Stimulated activated CD8-positive, alpha-beta memory T cell treated with anti-CD3 and anti-CD28 coated beads, Interleukin-2, amount 100 ng/mL, for 48 hours (primary cell): ENCODE measurements around the gene DUSP15.
A peak's percentile ranks its signal among the peaks of the same experiment; 100 is the strongest.

Experiments
- DNase-seq, 2 donors: peaks; one replicate each; pipeline ENCODE4 v3.0.0-alpha.2; 2020; ENCODE audit warnings: low read depth in 2 of 2

Gene DUSP15

DNA sequence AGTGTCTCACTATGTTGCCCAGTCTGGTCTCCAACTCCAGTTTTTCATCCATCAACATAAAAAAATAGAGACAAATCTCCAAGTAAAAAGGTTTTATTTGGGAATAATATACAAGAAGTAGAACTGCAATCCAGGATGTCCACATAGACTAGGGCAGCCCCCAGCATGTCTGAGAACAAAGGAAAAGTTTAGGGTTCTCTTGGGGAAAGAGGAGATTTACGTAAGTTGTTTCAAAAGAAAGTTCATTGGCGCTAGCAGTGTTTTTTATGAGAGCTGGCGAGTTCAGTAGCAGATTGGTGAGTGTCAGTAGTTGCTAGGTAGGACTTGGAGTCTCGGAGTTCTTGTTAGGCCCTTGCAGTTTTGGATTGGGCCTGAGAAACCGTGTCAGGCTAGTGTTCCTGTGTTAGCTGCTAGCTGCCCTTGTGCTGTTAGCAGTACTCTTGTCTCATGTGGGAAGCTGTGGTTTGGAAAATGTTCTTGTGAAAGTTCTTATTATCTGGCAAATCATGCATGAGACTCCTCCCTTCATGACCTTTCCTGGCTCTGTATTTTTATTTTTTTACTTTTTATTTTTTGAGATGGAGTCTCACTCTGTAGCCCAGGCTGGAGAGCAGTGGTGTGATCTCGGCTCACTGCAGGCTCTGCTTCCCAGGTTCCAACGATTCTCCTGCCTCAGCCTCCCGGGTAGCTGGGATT, 24.8 kb upstream of the DUSP15 start:
- no peak for DNase-seq

DNA sequence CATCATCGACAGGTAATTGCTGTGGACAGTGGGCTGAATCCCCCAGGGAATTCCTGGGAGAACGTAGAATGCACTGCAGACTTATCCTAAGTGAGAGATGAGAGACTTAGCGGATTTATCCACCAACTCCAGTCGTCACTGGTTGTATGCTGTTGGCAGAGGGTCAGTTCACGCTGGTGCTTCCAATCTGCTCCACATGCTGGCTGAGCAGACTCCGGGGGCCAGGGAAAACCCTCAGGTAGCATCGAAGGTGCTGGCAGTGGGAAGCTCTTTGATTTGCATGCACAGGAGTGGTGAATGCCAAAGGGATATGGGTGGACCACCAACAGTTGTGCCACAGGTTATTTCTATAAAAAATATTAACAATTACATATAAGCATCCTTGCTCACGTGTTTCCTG, 20.3 kb upstream of the DUSP15 start:
- DNase-seq, result no peak

DNA sequence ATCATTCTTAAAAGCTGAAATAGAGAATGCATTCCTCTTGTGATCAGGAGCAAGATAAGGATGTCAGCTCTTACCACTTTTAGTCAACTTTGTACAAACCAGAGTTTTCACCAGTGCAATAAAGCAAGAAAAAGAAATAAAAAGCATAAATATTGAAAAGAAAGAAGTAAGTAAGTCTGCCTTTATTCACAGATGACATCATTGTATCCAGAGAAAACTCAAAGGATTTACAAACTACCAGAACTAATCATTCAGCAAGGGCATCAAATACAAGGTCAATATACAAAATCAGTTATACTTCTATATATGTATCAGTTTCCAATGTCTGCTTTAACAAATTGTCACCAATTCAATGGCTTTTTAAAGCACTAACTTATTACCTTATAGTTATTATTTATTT, 13.5 kb upstream of the DUSP15 start:
- no peak for DNase-seq

DNA sequence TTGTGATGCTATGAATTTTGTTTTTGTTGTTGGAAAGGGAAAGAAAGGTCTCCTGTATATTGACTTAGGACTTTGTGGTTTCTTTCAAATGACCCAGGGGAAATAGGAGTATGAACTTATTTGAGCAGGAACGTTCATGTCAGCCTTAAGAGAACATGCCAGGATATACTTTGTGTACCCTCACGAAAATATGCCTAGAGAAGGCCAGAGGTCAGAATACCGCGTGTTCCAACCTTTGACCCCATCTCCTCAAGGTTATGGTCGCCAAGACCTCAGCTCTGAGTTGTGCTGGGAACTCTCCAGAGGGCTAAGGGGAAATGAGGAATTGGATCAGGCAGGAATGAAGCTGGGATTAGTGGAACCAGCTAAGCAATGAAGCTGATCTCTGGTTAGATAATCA, 11.6 kb upstream of the DUSP15 start:
- no peak for DNase-seq

DNA sequence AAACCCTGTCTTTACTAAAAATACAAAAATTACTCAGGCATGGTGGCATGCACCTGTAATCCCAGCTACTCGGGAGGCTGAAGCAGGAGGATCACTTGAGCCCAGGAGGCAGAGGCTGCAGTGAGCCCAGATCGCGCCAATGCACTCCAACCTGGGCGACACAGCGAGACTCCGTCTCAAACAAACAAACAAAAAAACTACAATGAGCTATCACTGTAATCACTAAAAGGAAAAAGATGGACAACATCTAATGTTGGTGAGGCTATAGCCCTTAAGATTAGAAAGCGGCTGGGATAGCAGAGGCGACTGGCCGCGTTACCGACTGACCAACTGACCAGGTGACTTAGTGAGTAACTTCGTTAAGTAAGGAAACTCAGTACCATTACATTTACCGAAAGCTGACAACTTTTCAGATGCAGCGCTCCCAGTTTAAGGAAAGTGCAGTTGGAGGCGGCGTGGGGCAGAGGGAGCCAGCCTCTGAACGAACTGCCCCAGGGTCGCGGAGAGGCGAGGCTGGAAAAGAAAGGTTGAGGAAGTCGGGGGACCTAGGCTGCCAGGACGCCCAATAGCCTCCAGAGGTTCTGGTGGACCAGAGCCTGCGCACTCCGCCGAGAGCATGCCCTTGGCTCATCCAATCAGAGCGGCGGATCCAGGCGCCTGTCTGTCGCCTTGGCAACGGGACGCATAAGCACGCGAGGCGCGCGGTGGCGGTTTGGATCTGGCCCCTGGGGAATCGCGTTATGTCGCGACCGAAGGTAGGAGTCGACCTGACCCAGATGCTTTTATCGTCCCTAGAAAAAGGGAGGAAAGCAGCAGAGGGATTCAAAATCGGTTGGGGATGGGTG, 9.0 kb upstream of the DUSP15 start:
- DNase-seq, result peak; percentile 76 to 79

DNA sequence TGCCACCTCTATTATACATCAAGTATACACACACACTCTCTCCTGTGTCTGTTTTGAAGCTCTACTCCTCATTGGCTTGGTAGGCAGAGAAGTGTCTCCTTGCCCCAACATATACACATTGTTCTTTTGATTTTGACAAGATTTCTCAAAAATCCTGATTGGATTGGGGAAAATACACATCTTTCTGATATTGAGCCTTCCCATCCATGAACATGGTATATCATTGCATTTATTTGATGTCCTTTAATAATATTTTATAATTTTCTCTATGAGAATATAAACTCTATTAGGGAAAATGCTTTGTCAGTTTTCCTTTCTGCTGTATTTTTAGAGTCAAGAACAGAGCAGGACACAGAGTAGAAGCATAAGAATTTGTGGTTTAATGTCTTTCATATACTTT, 7.4 kb upstream of the DUSP15 start:
- DNase-seq, result no peak

DNA sequence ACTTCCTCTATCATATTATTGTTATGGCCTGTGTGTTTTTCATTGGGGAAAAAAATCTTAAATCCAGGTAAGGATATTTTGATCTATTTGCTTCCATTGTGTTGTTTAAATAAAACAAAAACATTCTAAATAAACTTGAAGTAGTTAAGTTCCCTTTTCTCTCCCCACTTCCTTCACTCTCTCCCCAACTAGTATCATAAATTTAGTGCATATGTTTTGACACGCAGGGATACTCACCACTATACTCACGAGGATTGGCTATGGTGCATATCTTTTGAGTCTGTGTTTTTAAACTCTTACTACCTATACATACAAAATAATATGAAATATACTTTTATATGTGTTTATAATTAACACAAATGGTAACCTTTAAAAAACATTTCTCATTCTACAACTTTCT, 5.3 kb upstream of the DUSP15 start:
- DNase-seq, result no peak

DNA sequence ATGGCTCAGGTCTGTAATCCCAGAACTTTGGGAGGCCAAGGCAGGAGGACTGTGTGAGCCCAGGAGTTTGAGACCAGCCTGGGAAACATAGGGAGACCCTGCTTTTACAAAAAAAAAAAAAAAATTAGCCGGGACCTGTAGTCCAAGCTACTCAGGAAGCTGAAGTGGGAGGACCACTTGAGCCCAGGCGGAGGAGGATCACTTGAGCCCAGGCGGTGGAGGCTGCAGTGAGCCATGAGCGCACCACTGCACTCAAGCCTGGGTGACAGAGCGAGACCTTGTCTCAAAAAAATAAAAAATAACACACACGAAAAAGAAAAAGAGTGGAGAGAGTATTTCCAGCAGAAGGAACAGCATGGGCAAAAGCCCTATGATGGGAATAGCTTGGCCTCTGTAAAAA, 2.1 kb upstream of the DUSP15 start:
- DNase-seq, result no peak

DNA sequence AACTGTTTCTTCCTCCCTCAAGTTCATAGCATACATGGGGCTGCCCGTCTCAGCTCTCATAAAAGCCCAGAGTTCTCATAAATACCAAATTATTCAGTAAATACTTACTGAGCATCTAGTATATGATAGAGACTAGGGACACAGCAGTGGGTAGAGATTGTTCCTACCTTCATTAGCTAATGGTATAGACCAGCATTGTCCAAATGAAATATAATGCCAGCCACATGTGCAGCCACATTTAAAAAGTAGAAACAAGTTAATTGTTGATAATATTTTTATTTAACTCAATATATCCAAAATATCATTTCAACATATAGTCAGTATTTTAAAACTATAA, 1.3 kb upstream of the DUSP15 start:
- no peak for DNase-seq

DNA sequence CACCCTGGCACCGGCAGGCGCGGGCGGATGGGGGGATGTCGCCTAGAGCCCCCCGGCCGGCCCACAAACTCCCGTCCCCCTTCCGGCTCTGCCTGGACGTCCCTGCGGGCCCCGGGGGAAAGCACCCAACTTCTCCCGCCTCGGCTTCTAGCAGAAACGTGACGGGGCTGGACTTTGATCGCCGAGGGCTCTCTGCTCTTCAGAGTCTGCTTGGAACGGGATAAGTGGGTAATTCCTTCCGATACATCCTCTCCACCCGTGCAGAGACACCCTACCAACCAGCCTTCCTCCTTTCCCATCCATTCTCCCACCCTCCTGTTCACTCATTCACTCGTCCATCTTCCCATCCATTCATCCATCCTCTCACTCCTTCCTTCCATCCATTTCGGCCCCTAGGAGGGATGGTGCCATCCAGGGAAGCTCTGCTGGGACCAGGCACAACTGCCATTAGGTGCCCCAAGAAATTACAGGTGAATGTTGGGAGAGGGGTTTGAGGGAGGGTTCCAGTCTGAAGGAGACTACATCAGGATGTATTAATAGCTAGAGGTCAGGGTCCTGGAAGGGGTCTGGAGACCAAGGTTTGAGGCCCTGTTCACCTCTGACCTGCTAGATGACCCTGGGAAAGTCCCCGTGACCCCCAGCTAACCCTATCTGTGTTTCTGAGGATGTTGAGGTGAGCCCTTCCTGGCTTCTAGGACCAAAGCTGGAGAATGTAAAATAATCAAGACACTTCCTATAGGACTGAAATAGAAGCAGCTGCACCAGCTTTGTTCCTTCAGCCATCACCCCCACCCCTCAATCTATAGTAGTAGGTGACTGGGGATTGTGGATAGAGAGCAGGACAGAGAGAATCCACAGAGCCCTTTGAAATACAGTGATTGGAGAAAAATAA, 645 bp upstream of the DUSP15 start:
- DNase-seq, result no peak

DNA sequence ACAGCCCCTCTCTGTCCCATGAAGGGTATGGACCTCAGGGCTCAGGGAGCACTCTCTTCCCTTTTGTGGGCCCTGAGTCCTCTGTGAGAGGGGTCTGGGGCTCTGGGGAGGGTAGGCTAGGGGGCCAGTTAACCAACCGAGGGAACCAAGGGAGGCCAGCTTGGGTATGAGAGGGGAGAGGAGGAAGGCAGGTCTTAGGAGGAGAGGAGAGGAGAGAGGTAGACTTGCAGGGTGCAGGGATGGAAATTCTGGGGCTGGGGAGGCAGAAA, 720 bp downstream of the DUSP15 start:
- DNase-seq, result no peak

DNA sequence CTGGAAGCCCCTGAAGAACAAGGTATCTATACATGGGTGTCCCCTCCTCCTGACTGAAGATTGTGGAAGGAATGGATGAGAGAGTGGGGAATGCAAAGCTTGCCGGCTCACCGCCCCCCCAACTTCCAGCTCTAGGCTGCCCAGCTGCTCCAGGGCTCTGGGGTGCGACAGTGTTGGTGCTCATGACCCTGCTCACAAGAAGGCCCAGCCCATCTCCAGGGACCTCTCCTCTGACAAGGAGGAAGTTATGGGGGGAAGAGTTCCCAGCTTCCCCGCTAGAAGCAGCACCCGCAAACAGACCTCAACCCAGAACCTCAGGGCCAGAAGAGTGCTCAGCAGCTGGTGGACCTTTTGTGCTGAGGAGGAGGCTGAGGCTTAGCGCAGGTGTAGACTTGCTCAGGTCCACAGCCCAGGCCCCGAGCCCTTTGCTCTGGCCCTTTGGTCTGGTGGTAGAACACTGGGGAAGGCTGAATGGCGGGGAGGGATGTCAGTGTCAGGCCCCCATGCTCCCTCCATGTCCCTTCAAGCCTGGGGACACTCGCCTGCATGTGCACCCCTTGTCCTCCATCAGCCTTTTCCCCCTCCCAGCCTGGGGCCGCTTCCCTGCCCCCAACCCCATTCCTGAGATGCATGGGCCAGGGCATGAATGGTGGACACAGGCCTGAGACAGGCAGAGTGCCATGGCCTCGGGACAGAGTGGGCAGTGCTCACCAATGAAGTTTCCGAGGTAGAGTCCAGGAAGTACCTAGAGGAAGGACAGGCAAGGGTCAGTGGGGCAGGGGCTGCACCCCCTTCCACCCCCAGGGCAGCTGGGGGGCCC, 1.3 kb downstream of the DUSP15 start:
- DNase-seq, result no peak

DNA sequence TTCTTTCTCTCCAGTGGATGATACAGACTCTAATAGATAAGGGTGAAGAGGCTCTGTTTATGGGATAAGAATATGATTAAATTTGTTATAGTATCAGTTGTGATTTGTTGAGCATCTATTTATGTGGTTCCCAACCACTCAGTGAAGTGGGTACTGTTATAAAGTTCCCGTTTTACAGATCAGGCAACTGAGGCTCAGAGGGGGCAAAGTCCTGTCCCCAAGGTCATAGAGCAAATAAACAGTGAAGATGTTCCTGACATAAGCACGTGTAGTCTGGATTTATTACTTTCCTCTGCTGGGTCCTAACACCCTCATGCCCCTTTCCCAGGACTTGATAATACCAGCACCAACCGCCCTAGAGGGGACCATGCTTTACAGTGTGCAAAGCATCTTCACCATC, 4.1 kb downstream of the DUSP15 start:
- DNase-seq, result no peak

DNA sequence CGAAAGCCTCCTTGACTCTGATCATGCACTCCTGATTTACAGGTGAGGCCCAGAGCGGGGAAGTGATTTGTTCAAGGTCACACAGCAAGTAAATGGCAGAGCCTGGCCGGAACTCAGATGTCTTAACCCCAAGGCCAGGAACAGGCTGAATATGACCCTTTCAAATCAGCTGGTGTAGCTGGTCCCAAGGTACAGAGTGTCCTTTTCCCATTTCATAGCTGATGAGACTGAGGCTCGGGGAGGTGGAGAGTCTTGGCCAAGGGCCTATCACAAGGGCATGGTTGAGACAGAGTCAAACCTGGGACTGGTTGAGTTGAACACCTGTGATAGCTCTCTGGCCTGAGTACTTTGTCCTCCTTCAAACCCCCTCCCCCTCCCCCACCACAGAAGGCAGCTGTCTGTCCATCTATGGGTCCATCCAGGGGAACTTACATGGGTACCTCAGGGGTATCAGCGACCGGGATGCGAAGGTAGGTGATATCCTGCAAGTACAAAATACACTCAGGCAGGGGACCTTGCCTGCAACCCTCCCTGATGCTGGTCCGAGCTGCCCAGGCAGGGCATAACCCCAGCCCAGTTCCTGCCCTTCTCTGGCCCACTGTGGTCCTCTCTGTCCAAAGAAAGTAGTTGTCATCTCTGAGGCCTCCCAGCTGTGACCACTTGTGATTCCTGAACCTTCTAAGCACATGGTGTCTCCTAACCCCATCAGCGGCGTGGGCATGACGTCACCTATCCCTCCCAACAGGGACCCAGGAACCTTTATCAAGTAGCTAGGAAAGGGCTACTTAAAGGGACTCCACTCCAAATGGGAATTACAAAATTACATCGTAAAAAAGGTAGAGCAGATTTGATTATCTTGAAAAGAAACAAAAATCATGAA, 5.6 kb downstream of the DUSP15 start:
- DNase-seq, result no peak

DNA sequence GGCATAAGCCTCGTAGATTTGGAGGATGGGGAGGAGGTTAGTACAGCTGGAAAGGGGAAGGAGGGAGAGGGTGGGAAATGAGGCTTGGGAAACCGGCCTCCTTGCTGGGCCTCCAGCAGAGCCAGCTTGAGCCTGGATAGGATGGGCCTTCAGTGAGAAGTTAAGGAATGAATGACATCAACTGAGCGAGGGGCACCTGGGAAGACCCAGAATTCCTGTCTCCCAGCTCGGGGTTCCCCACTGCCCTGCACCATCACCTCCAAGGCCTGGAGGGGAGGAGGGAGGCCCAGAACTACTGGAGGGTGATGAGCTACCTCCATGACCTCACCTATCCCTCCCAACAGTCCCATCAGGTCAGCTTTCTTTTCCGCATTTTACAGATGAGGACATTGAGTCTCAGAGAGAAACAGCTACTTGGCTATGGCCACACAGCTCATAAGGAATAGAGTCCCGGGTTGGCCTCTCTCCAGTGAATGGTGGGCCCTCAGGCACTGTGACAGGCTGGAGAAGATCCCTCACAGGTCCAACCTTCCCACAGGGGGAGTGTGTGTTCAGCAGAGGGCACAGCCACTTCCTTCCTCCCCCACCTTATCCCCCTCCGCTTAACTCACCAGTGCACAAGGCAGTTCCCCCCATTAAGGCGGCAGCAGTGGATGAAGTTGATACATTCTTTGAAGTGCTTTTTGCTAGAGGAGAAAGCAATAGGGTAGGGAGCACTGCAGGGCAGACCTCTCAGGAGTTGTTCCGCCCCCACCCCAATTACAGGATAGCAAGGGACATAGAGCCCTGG, 6.8 kb downstream of the DUSP15 start:
- no peak for DNase-seq

DNA sequence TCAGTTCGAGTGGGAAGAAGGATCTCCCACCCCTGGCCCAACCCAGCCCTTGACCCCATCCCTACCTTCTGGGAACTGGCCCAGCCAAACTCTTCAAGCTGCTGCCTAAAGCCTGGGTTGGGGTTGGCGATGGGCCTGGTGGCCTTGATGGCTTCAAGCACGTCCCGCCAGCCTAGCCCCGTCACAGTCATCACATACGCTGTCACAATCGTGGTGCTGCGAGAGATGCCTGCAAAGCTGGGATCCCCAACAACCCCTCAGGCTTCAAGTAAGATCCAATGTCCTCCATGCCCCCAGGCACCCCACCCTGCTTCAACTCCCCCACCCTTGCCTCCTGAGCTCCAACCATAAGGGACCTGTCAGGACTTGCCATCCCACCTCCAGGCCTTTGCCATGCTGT, 7.8 kb downstream of the DUSP15 start:
- DNase-seq, result no peak

DNA sequence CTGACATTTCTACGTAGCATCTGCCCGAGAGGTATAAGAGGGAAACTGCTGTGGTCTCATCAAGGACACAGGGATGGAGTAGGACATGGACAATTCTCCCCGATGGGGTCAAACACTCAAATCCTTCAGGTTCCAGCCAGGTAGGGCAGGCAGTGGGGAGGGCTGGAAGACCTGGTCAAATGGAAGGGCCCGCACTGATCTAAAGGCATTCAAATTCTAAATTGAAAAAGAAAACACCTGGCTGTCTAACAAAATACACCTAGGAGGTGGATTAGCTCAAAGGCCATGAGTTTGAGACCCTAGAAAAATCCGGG, 8.2 kb downstream of the DUSP15 start:
- no peak for DNase-seq

DNA sequence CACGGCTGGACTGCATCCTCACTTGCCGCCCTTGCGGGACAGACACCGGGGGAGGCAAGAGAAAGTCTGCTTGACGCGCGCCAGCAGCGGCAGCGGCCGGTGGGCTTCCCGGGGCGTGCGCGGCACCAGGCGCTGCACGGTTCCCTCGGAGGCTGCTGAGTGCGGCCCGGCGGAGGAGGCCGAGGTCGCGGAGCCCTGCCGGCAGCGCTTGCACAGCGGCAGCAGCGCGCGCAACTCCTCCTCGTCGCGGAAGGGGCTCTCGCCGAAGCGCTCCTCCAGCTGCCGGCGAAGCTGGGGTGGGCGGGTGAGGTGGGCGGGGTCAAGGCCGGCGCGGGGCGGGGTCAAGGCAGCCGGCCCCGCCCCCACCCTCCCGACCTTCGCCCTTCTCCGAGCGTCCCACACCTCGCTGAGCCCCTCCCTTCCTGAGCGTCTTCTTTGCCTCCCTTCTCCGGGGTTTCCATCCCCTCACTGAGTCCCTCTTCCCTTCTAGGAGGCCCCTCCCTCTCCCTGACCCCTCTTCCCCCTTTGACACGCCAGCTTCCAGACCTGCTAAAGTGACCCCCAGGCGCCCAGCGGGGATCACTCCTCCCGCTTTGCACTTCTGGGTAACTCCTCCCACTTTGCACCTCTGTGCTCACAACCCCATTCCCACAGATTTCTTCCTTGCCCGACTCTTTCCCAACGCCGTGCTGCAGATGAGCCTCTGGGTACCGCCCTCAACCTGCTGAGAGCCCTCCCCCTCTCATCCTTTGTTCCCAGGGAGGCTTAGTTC, 8.8 kb downstream of the DUSP15 start:
- peak; percentile 57 to 58 for DNase-seq

DNA sequence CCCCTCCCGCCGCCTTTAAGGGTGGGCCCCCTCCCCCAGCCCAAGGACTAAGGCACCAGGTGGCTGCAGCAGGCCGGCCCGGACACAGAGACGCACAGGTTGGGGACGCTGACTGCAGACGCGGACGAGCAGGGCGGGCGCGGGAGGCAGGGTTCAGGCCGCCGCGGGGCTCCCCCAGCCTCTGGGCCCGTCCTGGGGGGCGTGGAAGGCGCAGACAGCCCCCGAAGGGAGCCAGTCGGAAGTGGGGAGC, 9.3 kb downstream of the DUSP15 start:
- DNase-seq, result no peak
